HCT116 (cell line): ENCODE measurements around the gene RAPGEF3. TPM values are rescaled to one million over a fixed set of nuclear protein-coding genes. Genes with fewer than 3 reads are reported as not detected.
A peak's percentile ranks its signal among the peaks of the same experiment; 100 is the strongest.

ENCODE experiments used
- ATAC-seq: fragments of 200-7000 bp; cut with Tn5 transposase; 2 replicates; pipeline ENCODE4 v1.9.1; 2020; ENCODE audit warnings: mild to moderate bottlenecking, moderate library complexity
- BruUV-seq: library from RNA; stranded (reverse); fragments of 400-500 nt; replicated peaks from 2 replicates; lab custom pipeline; 2021; lab: Mats Ljungman, UMichigan
- CTCF ChIA-PET: fragments of 300-600 bp; sonication (Branson Sonifier 250); formaldehyde crosslinking; loops from one replicate; lab custom pipeline; 2021; ENCODE audit warnings: antibody characterized with exemption; lab: Charles Lee
- POLR2A ChIA-PET: fragments of 300-600, 350-600 bp; sonication (Branson Sonifier 250); formaldehyde crosslinking; loops from one replicate; lab custom pipeline; 2021; ENCODE audit warnings: antibody characterized with exemption; lab: Charles Lee
- RAD21 ChIA-PET, 2 experiments: fragments of 300-600 bp; sonication (Branson Sonifier 250); formaldehyde crosslinking; loops; one replicate each; lab custom pipeline; 2023; ENCODE audit warnings: low total read pairs in 2 of 2; ENCODE audit not compliant: uncharacterized antibody in 2 of 2, unreplicated experiment in 2 of 2, low non-redundant PET in 1 of 2; lab: Charles Lee
- DNase-seq: peaks from one replicate; pipeline ENCODE4 v3.0.0-alpha.2; 2010; ENCODE audit warnings: low read depth, low spot score
- H2AFZ ChIP-seq: fragments of 200-600 bp; shearing (Covaris generic), sonication (generic); 2 replicates; pipeline ENCODE4 v1.6.1; 2017; ENCODE audit warnings: low read depth, mixed run types, mixed read lengths, antibody characterized with exemption, low read length; ENCODE audit not compliant: poor library complexity, severe bottlenecking
- H3K27ac ChIP-seq: 2 replicates; pipeline ENCODE4 v1.5.1; 2012; ENCODE audit warnings: low read depth, low read length
- H3K27me3 ChIP-seq: fragments of 200-600 bp; sonication (generic); 2 replicates; pipeline ENCODE4 v1.6.1; 2016; ENCODE audit warnings: mixed run types, low read length, mixed read lengths; ENCODE audit not compliant: insufficient read depth
- H3K36me3 ChIP-seq, 2 experiments: fragments of 200-500 bp in 1 of 2; fragments of 200-600 bp in 1 of 2; sonication (Bioruptor generic) in 1 of 2; sonication (generic) in 1 of 2; 2 replicates each; pipeline versions ENCODE4 v1.5.1 to v1.6.1; 2014 to 2016; ENCODE audit warnings: low read length in 2 of 2, inconsistent platforms in 1 of 2, mixed read lengths in 1 of 2, mixed run types in 1 of 2; ENCODE audit not compliant: insufficient read depth in 2 of 2, control insufficient read depth in 1 of 2
- H3K4me1 ChIP-seq, 2 experiments: fragments of 200-600 bp in 1 of 2; sonication (generic) in 1 of 2; 2 replicates each; pipeline versions ENCODE4 v1.5.1 to v1.6.1; 2012 to 2017; ENCODE audit warnings: low read length in 2 of 2, inconsistent platforms in 1 of 2, mild to moderate bottlenecking in 1 of 2, mixed read lengths in 1 of 2, mixed run types in 1 of 2, moderate library complexity in 1 of 2; ENCODE audit not compliant: insufficient read depth in 2 of 2, control insufficient read depth in 1 of 2
- H3K4me2 ChIP-seq: fragments of 200-600 bp; sonication (generic); 2 replicates; pipeline ENCODE4 v1.6.1; 2017; ENCODE audit warnings: mixed run types, low read length, mixed read lengths
- H3K4me3 ChIP-seq, 2 experiments: fragments of 200-600 bp in 1 of 2; sonication (generic) in 1 of 2; replicated peaks in 1 of 2; 2 replicates each; pipeline ENCODE4 v1.5.1; 2011 to 2016; ENCODE audit warnings: low read length in 2 of 2, control low read depth in 1 of 2, low read depth in 1 of 2, mild to moderate bottlenecking in 1 of 2, mixed read lengths in 1 of 2, mixed run types in 1 of 2
- H3K79me2 ChIP-seq: fragments of 200-600 bp; sonication (generic); 2 replicates; pipeline ENCODE4 v1.6.1; 2017; ENCODE audit warnings: mild to moderate bottlenecking, mixed run types, low read length, moderate library complexity, mixed read lengths; ENCODE audit not compliant: insufficient read depth
- H3K9ac ChIP-seq: fragments of 200-600 bp; sonication (generic); 2 replicates; pipeline ENCODE4 v1.6.1; 2016; ENCODE audit warnings: low read length, mixed read lengths
- H3K9me2 ChIP-seq: fragments of 200-600 bp; sonication (generic), shearing (Covaris generic); 2 replicates; pipeline ENCODE4 v1.6.1; 2017; ENCODE audit warnings: mixed run types, mild to moderate bottlenecking, moderate library complexity; ENCODE audit not compliant: insufficient read depth
- H3K9me3 ChIP-seq, 2 experiments: fragments of 200-500 bp in 1 of 2; fragments of 200-600 bp in 1 of 2; sonication (Bioruptor generic) in 1 of 2; sonication (generic) in 1 of 2; 2 replicates each; pipeline ENCODE4 v1.6.1; 2014 to 2017; ENCODE audit warnings: low read length in 2 of 2, mixed read lengths in 2 of 2, inconsistent platforms in 1 of 2, low read depth in 1 of 2, mild to moderate bottlenecking in 1 of 2, mixed run types in 1 of 2, moderate library complexity in 1 of 2; ENCODE audit not compliant: control insufficient read depth in 1 of 2, insufficient read depth in 1 of 2
- H4K20me1 ChIP-seq: fragments of 200-600 bp; sonication (generic), shearing (Covaris generic); 2 replicates; pipeline ENCODE4 v1.6.1; 2017; ENCODE audit warnings: mixed run types, mild to moderate bottlenecking, moderate library complexity; ENCODE audit not compliant: insufficient read depth
- EGR1 ChIP-seq: IDR thresholded peaks from 2 replicates; pipeline ENCODE4 v1.6.1; 2012; ENCODE audit warnings: low read depth
- ELF1 ChIP-seq: IDR thresholded peaks from 2 replicates; pipeline ENCODE4 v1.6.1; 2012; ENCODE audit warnings: low read depth, borderline replicate concordance
- EZH2 ChIP-seq: fragments of 200-600 bp; sonication (generic); IDR thresholded peaks from 2 replicates; pipeline ENCODE4 v1.6.1; 2017; ENCODE audit warnings: antibody characterized with exemption, mixed run types
- EZH2phosphoT487 ChIP-seq: fragments of 200-600 bp; IDR thresholded peaks from 2 replicates; pipeline ENCODE4 v1.6.1; 2018; ENCODE audit warnings: antibody characterized with exemption, borderline replicate concordance
- FOSL1 ChIP-seq: IDR thresholded peaks from 2 replicates; pipeline ENCODE4 v1.6.1; 2012; ENCODE audit warnings: low read depth
- POLR2AphosphoS5 ChIP-seq: IDR thresholded peaks from 2 replicates; pipeline ENCODE4 v1.6.1; 2011; ENCODE audit warnings: mild to moderate bottlenecking, low read depth, low read length, moderate library complexity
- SIN3A ChIP-seq: IDR thresholded peaks from 2 replicates; pipeline ENCODE4 v1.6.1; 2012; ENCODE audit warnings: low read depth
- YY1 ChIP-seq: IDR thresholded peaks from 2 replicates; pipeline ENCODE4 v1.6.1; 2011; ENCODE audit warnings: low read length, low read depth, moderate library complexity, mild to moderate bottlenecking; ENCODE audit not compliant: insufficient replicate concordance; ENCODE audit errors: extremely low read depth
- ZNF274 ChIP-seq: fragments of 200-500 bp; sonication (Bioruptor generic); IDR thresholded peaks from 2 replicates; pipeline ENCODE4 v1.6.1; 2014; ENCODE audit warnings: mild to moderate bottlenecking, low read depth, low read length, inconsistent platforms
- intact Hi-C: fragments of 100-400 bp; cut with micrococcal nuclease; formaldehyde crosslinking; loops from 2 replicates; pipeline ENCODE4 v1.10.0; 2022
- total RNA-seq: library from RNA; stranded (reverse); gene quantifications from one replicate; pipeline ENCODE4 v1.2.1, GENCODE V29; 2021; ENCODE audit not compliant: unreplicated experiment
- TF ChIP-seq, protein P1 (sequence below): IDR thresholded peaks from 2 replicates; pipeline ENCODE4 v1.6.1; 2012
- TF ChIP-seq, protein P2 (sequence below): IDR thresholded peaks from 2 replicates; pipeline ENCODE4 v1.6.1; 2012; ENCODE audit warnings: low read depth

RAPGEF3 gene
- total RNA-seq, 1 experiment from 2014 or later, result 1.8 TPM

DNA sequence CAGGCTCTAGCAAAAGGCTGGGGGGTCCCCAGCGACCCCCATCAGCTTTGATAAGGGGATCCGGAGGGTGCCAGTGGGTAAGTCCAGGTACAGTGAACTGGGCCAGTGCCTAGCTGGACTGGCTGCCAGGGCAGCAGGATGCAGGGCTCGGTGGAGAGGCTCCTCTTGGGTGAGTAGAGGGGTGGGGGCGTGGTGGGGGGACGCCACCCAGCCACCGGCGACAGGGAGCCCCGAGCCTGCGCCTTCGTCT lies 171 bp downstream of the RAPGEF3 start:
- peak overlapping the region; percentile 100 for H3K4me2 ChIP-seq

DNA sequence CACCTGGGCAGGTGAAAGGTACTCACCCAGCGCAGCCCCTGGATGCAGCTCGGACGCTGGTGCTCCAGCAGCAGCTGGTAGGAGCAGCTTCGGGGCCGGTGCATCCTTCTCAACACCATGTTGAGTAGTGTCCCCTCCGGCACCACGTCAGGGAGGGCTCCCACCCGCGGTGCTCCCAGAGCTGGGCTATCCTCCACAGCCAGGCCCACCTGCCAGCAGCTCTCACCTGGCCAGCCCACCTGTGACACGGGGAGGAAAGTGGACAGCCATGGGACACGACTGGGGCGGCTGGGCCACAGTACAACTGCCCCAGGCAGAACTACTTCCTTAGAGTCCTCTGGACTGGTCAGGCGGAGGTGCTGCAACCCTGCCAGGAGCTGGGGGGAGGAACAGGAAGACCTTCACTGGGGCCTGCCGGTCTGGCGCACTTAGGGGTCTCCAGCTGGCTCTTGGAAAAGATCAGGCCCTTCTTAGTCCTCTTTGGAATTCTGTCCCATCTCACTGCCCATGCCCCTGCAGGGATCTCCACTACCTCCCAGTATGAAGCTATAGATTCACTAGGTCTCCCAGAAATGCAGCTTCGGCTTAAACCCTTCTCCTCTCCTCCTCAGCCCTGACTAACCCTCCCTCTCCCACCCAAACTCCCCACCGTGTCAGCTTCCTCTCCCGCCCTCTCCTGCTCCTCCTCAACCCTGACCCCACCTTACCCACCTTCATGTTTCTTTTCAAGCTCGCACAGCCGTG lies 668 bp downstream of the RAPGEF3 start:
- no peaks in the 10 kb centered on the region for H3K9me2 ChIP-seq
- H2AFZ ChIP-seq, result no peak overlapping the region
- H3K4me2 ChIP-seq, result peak overlapping the region; percentile 100
- TF ChIP-seq EZH2phosphoT487, result no peak
- TF ChIP-seq POLR2AphosphoS5, result no peak
- no peak for TF ChIP-seq YY1
- TF ChIP-seq ZNF274, result no peak
- no peak for TF ChIP-seq SIN3A
- no peak for TF ChIP-seq ELF1
- TF ChIP-seq, protein P1, sequence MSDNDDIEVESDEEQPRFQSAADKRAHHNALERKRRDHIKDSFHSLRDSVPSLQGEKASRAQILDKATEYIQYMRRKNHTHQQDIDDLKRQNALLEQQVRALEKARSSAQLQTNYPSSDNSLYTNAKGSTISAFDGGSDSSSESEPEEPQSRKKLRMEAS, result no peak
- no peak for TF ChIP-seq EGR1
- TF ChIP-seq, protein P2, sequence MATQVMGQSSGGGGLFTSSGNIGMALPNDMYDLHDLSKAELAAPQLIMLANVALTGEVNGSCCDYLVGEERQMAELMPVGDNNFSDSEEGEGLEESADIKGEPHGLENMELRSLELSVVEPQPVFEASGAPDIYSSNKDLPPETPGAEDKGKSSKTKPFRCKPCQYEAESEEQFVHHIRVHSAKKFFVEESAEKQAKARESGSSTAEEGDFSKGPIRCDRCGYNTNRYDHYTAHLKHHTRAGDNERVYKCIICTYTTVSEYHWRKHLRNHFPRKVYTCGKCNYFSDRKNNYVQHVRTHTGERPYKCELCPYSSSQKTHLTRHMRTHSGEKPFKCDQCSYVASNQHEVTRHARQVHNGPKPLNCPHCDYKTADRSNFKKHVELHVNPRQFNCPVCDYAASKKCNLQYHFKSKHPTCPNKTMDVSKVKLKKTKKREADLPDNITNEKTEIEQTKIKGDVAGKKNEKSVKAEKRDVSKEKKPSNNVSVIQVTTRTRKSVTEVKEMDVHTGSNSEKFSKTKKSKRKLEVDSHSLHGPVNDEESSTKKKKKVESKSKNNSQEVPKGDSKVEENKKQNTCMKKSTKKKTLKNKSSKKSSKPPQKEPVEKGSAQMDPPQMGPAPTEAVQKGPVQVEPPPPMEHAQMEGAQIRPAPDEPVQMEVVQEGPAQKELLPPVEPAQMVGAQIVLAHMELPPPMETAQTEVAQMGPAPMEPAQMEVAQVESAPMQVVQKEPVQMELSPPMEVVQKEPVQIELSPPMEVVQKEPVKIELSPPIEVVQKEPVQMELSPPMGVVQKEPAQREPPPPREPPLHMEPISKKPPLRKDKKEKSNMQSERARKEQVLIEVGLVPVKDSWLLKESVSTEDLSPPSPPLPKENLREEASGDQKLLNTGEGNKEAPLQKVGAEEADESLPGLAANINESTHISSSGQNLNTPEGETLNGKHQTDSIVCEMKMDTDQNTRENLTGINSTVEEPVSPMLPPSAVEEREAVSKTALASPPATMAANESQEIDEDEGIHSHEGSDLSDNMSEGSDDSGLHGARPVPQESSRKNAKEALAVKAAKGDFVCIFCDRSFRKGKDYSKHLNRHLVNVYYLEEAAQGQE, result no peak
- no peak for TF ChIP-seq FOSL1
- TF ChIP-seq EZH2, result no peak
- no peak overlapping the region for H3K9ac ChIP-seq
- peaks cover 37 to 46% of the 10 kb centered on the region in 2 experiments for H3K4me1 ChIP-seq
- CTCF ChIA-PET, result interaction anchor here (0.7 to 9.1 kb wide), 7 partner anchors 9 to 80 kb away, joined by 3 to 75 read pairs (median 7); partner anchors contain the start of gene SLC48A1
- H4K20me1 ChIP-seq, result no peaks in the 10 kb centered on the region
- H3K79me2 ChIP-seq, result no peaks in the 10 kb centered on the region
- H3K9me3 ChIP-seq, result no peaks in the 10 kb centered on the region
- ATAC-seq (no peak), DNase-seq (no peak)
- H3K27me3 ChIP-seq, result no peaks in the 10 kb centered on the region
- peak overlapping the region; percentile 65 to 73; a peak in 2 of 4 replicates for H3K4me3 ChIP-seq
- BruUV-seq, result no TSS peak
- POLR2A ChIA-PET, result no interaction called here
- no peak overlapping the region; the same call in 1 of the 2 replicates for H3K27ac ChIP-seq
- intact Hi-C loops, result no loop called here
- RAD21 ChIA-PET, result interaction anchor here in 1 of 2 experiments (0.9 to 1.5 kb wide), 2 partner anchors 14 to 15 kb away, joined by 3 read pairs; no protein-coding TSS in a partner anchor
- H3K36me3 ChIP-seq, result no peaks in the 10 kb centered on the region

More for the DNA sequence above, 171 bp downstream of the RAPGEF3 start:
- H3K4me3 ChIP-seq, result peak overlapping the region; percentile 65 to 73
- CTCF ChIA-PET, result interaction anchor here (0.7 to 9.1 kb wide), 7 partner anchors 8 to 80 kb away, joined by 3 to 75 read pairs (median 7); partner anchors contain the start of gene SLC48A1
- H3K9me2 ChIP-seq, result no peaks in the 10 kb centered on the region
- H3K9me3 ChIP-seq, result no peaks in the 10 kb centered on the region
- intact Hi-C loops, result no loop called here
- no peaks in the 10 kb centered on the region for H3K79me2 ChIP-seq
- H4K20me1 ChIP-seq, result no peaks in the 10 kb centered on the region
- no peaks in the 10 kb centered on the region for H3K36me3 ChIP-seq
- BruUV-seq, result no TSS peak
- H3K9ac ChIP-seq, result peak overlapping the region; percentile 73
- H3K4me1 ChIP-seq, result peaks cover 32 to 41% of the 10 kb centered on the region in 2 experiments
- POLR2A ChIA-PET, result no interaction called here
- peak overlapping the region; percentile 62; the same call in 1 of the 2 replicates for H3K27ac ChIP-seq
- no peaks in the 10 kb centered on the region for H3K27me3 ChIP-seq
- RAD21 ChIA-PET, result interaction anchor here in 1 of 2 experiments (1.5 kb wide), 1 partner anchor 16 kb away, joined by 3 read pairs; no protein-coding TSS in a partner anchor
- no peak for TF ChIP-seq POLR2AphosphoS5
- TF ChIP-seq SIN3A, result no peak
- peak overlapping the region; percentile 97 for H2AFZ ChIP-seq
- DNase-seq (no peak), ATAC-seq (no peak)
